Motor neuron (in vitro differentiated cells): ENCODE data around the gene ARRB2. TPM values are rescaled to one million over a fixed set of nuclear protein-coding genes. Genes with fewer than 3 reads are reported as not detected.
"Not testable (repeated sequence)": the region's sequence is repeated elsewhere in the genome, so short reads cannot be mapped to it uniquely, and the experiment has no call there.

Source experiments
- ATAC-seq, 8 experiments: fragments of 200-7000 bp; cut with Tn5 transposase; replicated peaks in 6 of 8; 2 replicates each; pipeline ENCODE4 v1.8.0; 2021; ENCODE audit warnings: mild to moderate bottlenecking in 8 of 8, moderate library complexity in 8 of 8
- H3K27ac ChIP-seq, 2 donors: fragments of 250-450 bp; sonication (Bioruptor Pico); 2 replicates each; pipeline ENCODE4 v1.9.0; 2021; ENCODE audit warnings: antibody characterized with exemption in 2 of 2, mild to moderate bottlenecking in 2 of 2, moderate library complexity in 1 of 2
- H3K4me1 ChIP-seq, 2 donors: fragments of 250-450 bp; sonication (Bioruptor Pico); replicated peaks in 1 of 2; 2 replicates each; pipeline ENCODE4 v1.6.1; 2021; ENCODE audit warnings: antibody characterized with exemption in 2 of 2, mild to moderate bottlenecking in 2 of 2, moderate library complexity in 1 of 2
- H3K4me3 ChIP-seq, 5 donors: fragments of 250-450 bp; sonication (Bioruptor Pico); 2 replicates each; pipeline ENCODE4 v1.9.0; 2021; ENCODE audit warnings: antibody characterized with exemption in 5 of 5, mild to moderate bottlenecking in 5 of 5, moderate library complexity in 4 of 5
- WGBS, 10 experiments: fragments of 450-650 bp; shearing (Covaris generic); methylation state at CpG; one replicate each; pipeline ENCODE4 v1.0.0; 2022; 5-methylcytosine and 5-hydroxymethylcytosine counted together
- in situ Hi-C, 9 experiments: fragments of 400-800 bp; cut with MboI; loops; one replicate each; pipeline ENCODE4 v1.15.0; 2021; ENCODE audit warnings: low sequenced_read_pairs in 9 of 9, low pct_unique_long_range_greater_than_20kb in 2 of 9; ENCODE audit not compliant: unreplicated experiment in 9 of 9
- total RNA-seq, 8 experiments: library from RNA; unstranded; fragments of 300-600 nt; gene quantifications; 2 replicates each; pipeline versions ENCODE4 v1.2.3 to v1.2.4, GENCODE V29; 2022

The ARRB2 gene
- total RNA-seq, 8 experiments from 2014 or later, result 7.0 to 37.9 (median 27.5) TPM

GRCh38 chr17:4678448-4679026 lies 31.9 kb upstream of the ARRB2 start:
- ATAC-seq, result peak in 3 of 8 experiments; percentile 73 to 90 (median 85)
- 35 to 100% (median 81%) methylated on average over 1 to 13 of the region's 14 CpGs; no CpG with 5 or more reads in 1 of the 10 experiments for WGBS, 10 experiments
- no peak overlapping the region for H3K4me3 ChIP-seq
- H3K4me1 ChIP-seq, result no peaks in the 10 kb centered on the region
- no peak overlapping the region for H3K27ac ChIP-seq
- in situ Hi-C loops, result no loop called here

- peak in 2 of 8 experiments; percentile 37 to 51 for ATAC-seq
- in situ Hi-C loops, result no loop called here
- Histone ChIP-seq H3K27ac (no peak overlapping the region), H3K4me3 (no peak overlapping the region), H3K4me1 (no peaks in the 10 kb centered on the region)
- 64 to 100% (median 75%) methylated on average over 1 to 6 of the region's 7 CpGs; no CpG with 5 or more reads in 3 of the 10 experiments for WGBS, 10 experiments
Observed at GRCh38 chr17:4679658-4680057, 30.8 kb upstream of the ARRB2 start.

DNA sequence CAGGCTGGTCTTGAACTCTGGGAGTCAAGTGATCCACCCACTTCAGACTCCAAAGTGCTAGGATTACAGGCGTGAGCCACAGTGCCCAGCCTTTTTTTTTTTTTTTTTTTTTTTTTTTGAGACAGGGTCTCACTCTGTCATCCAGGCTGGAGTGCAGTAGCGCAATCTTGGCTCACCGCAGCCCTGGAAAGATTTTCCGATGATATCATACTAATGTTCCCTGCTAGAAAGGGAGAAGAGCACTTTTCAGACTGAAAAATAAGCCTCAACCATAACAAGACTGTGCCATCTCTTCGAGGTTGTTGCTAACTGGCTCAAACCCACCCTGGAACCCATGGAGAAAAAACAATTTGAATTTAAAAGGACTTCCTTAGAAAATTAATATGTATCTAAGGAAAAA lies 26.7 kb upstream of the ARRB2 start:
- WGBS, 10 experiments, result 85 to 100% (median 100%) methylated on average over 1 to 5 of the region's 5 CpGs; no CpG with 5 or more reads in 6 of the 10 experiments
- H3K4me3 ChIP-seq, in situ Hi-C loops, H3K4me1 ChIP-seq, H3K27ac ChIP-seq: not testable (repeated sequence)
- peak in 1 of 8 experiments; percentile 45 for ATAC-seq

DNA sequence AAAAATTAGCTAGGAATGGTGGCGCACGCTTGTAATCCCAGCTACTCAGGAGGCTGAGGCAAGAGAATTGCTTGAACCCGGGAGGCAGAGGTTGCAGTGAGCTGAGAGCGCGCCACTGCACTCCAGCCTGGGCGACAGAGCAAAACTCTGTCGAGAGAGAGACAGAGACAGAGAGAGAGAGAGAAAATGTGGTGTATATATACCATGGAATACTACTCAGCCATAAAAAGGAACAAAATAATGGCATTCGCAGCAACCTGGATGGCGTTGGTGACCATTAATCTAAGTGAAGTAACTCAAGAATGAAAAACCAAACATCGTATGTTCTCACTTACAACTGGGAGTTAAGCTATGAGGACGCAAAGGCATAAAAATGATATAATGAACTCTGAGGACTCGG lies 20.6 kb upstream of the ARRB2 start:
- ATAC-seq, H3K4me3 ChIP-seq, in situ Hi-C loops, H3K27ac ChIP-seq, H3K4me1 ChIP-seq: not testable (repeated sequence)
- WGBS, 10 experiments, result 71 to 100% (median 86%) methylated on average over 2 to 12 of the region's 12 CpGs

DNA sequence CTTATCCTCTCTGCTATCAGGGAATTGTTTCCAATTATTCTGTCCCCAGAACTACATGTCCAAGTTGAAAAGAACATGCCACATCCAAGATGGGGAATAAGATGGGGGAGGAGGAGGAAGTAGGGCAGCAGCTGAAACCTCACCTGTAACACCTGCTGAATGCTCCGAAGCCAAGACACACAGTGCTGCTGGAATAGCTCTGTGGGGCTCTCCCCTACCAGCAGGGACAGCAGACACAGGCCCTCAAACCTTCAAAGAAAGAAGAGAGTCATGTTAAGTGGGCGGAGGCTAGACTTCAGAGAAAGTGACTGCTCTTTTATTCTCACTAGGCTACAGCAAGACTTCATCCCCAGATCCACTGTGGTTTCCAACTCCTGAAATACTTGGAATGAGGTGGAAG lies 19.7 kb upstream of the ARRB2 start:
- ATAC-seq, result no peak

GRCh38 chr17:4691686-4692085 lies 18.7 kb upstream of the ARRB2 start:
- H3K4me1 ChIP-seq, result no peaks in the 10 kb centered on the region
- ATAC-seq, result peak in 1 of 8 experiments; percentile 33
- H3K4me3 ChIP-seq, result no peak overlapping the region
- H3K27ac ChIP-seq, result no peak overlapping the region
- WGBS, 10 experiments, result 50 to 100% (median 94%) methylated on average over 1 to 8 of the region's 8 CpGs; no CpG with 5 or more reads in 2 of the 10 experiments
- in situ Hi-C loops, result no loop called here

More for the DNA sequence above, 19.7 kb upstream of the ARRB2 start:
- WGBS, 10 experiments, result 80 to 100% (median 100%) methylated on average over 1 to 2 of the region's 2 CpGs; no CpG with 5 or more reads in 1 of the 10 experiments
- no peaks in the 10 kb centered on the region for H3K4me1 ChIP-seq
- H3K27ac ChIP-seq, result no peak overlapping the region
- in situ Hi-C loops, result no loop called here
- H3K4me3 ChIP-seq, result no peak overlapping the region

DNA sequence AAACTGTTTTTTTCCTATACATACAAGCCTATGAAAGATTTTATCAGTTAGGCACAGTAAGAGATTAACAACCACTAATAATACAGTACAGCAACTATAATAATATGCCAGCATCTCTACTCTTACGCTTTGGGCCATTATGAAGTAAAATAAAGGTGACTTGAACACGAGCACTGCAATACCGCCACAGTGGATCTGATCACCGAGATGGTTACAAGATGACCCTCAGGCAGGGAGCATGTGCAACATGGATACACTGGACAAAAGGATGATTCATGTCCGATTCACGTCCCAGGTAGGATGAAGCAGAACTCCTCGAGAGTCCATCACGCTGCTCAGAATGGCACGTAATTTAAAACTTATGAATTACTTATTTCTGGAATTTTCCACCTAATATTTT lies 17.0 kb upstream of the ARRB2 start:
- in situ Hi-C loops, result no loop called here
- Histone ChIP-seq H3K4me1 (no peaks in the 10 kb centered on the region), H3K4me3 (no peak overlapping the region), H3K27ac (no peak overlapping the region)
- WGBS, 10 experiments, result 80 to 94% (median 88%) methylated on average over 2 to 9 of the region's 9 CpGs; no CpG with 5 or more reads in 2 of the 10 experiments
- no peak for ATAC-seq

DNA sequence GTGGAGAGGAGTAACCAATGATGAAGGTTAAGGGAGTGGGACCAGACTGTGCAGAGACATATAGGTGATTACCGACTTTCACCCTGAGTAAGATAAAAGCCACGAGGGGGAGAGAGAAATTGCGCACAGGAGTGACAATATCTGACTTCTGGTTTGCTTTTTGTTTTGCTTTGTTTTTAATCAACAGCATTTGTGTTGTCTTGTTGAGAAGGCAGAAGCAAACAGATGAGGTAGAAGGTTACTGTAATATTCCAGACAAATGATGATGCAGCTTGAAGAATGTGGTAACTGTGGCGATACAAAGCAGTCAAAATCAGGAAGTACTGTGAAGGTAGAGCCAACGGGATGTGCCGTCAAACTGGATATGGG lies 14.0 kb upstream of the ARRB2 start:
- in situ Hi-C loops, result no loop called here
- ATAC-seq, result no peak
- no peak overlapping the region for H3K4me3 ChIP-seq

GRCh38 chr17:4699401-4700056 lies 10.9 kb upstream of the ARRB2 start:
- not testable (repeated sequence) for H3K4me3 ChIP-seq, H3K27ac ChIP-seq
- WGBS, 10 experiments, result 44 to 100% (median 79%) methylated on average over 2 to 6 of the region's 13 CpGs; no CpG with 5 or more reads in 1 of the 10 experiments
- in situ Hi-C loops, result loop anchor here in 1 of 9 experiments (25.0 kb wide), 1 partner anchor 188 kb away; the partner anchor contains the start of gene C17orf107
- H3K4me1 ChIP-seq, result peaks cover 8 to 11% of the 10 kb centered on the region in 2 donors
- ATAC-seq, result peak in 1 of 8 experiments; percentile 20

More for the DNA sequence above, 14.0 kb upstream of the ARRB2 start:
- WGBS, 10 experiments, result 79 to 100% (median 97%) methylated on average over 2 to 6 of the region's 6 CpGs
- H3K4me1 ChIP-seq, result no peaks in the 10 kb centered on the region
- H3K27ac ChIP-seq, result no peak overlapping the region

DNA sequence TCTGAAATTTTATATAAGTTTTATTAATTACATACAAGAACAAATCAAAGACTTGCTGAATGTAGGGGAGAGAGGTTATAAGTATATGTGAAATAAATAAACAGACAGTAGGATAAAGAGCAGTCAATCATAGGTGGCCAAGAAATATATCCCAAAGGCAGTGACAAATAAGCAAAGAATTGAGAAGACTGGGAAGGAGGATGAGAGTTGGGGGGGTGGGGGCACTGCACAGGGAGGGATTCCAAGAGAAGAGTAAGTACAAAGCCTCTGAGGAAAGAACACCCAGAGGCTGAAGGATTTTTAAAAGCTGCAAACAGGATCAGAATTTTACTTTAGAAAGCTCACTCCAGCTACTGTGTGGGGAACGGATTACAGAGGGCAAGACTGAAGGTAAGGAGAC lies 9.3 kb upstream of the ARRB2 start:
- Histone ChIP-seq H3K4me3 (no peak overlapping the region), H3K27ac (no peak overlapping the region), H3K4me1 (peaks cover 10 to 11% of the 10 kb centered on the region in 2 donors)
- in situ Hi-C loops, result loop anchor here in 1 of 9 experiments (25.0 kb wide), 1 partner anchor 186 kb away; the partner anchor contains the start of gene C17orf107
- WGBS, 10 experiments, result 33 to 100% (median 94%) methylated on average over 1 of the region's 1 CpG; no CpG with 5 or more reads in 6 of the 10 experiments
- ATAC-seq, result no peak

- in situ Hi-C loops, result loop anchor here in 1 of 9 experiments (25.0 kb wide), 1 partner anchor 184 kb away; the partner anchor contains the start of gene C17orf107
Observed at GRCh38 chr17:4703330-4703691, 7.1 kb upstream of the ARRB2 start.

DNA sequence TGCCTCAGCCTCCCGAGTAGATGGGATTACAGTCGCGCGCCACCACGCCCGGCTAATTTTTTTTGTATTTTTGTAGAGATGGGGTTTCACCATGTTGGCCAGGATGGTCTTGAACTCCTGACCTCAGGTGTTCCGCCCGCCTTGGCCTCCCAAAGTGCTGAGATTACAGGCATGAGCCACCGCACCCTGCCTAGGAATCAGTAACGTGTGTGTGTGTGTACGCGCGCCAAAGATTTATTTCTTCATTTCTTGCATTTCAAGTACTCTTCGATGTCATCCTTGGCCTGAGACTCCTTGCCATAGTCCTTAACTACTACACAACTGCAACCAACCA lies 5.9 kb upstream of the ARRB2 start:
- Histone ChIP-seq H3K4me3 (peak overlapping the region; percentile 65 to 97 (median 79)), H3K4me1 (peaks cover 10 to 11% of the 10 kb centered on the region in 2 donors), H3K27ac (peak overlapping the region; percentile 81 to 95)
- WGBS, 10 experiments, result 24 to 95% (median 60%) methylated on average over 1 to 9 of the region's 14 CpGs; no CpG with 5 or more reads in 2 of the 10 experiments
- not testable (repeated sequence) for ATAC-seq
- in situ Hi-C loops, result loop anchor here in 1 of 9 experiments (25.0 kb wide), 1 partner anchor 183 kb away; the partner anchor contains the start of gene C17orf107

More at GRCh38 chr17:4703330-4703691, 7.1 kb upstream of the ARRB2 start:
- H3K27ac ChIP-seq, result peak overlapping the region; percentile 74 to 95
- peaks cover 10 to 11% of the 10 kb centered on the region in 2 donors for H3K4me1 ChIP-seq
- 0 to 8% (median 0%) methylated on average over 2 to 15 of the region's 15 CpGs; no CpG with 5 or more reads in 1 of the 10 experiments for WGBS, 10 experiments
- H3K4me3 ChIP-seq, result peak overlapping the region; percentile 65 to 97 (median 79)
- ATAC-seq, result peak in 1 of 8 experiments; percentile 4

DNA sequence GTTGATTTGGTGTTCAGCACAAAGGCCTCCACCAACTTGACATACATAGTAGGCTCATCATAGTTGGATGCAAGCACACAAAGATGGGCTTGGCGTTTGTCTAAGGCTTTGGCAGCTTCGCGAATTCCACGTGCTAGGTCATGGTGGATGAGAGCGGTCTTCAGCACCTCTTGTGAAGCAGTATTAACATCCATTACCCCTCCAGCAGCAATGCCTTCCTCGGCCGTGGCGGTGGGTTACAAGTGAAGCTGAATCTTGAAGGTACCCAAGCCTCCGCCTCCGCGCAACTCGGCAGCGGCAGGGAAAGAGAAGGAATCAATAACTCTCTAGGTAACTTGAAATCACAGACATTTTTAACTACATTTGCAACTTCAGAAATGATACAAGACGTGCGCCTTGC lies 5.4 kb upstream of the ARRB2 start:
- no peak overlapping the region for H3K4me3 ChIP-seq
- 90 to 100% (median 94%) methylated on average over 1 to 15 of the region's 15 CpGs; no CpG with 5 or more reads in 2 of the 10 experiments for WGBS, 10 experiments
- H3K4me1 ChIP-seq, result peaks cover 10 to 11% of the 10 kb centered on the region in 2 donors
- no peak overlapping the region for H3K27ac ChIP-seq
- in situ Hi-C loops, result loop anchor here in 1 of 9 experiments (25.0 kb wide), 1 partner anchor 182 kb away; the partner anchor contains the start of gene C17orf107
- no peak for ATAC-seq
